Measurements from ENCODE around the gene TMX3.

DNA sequence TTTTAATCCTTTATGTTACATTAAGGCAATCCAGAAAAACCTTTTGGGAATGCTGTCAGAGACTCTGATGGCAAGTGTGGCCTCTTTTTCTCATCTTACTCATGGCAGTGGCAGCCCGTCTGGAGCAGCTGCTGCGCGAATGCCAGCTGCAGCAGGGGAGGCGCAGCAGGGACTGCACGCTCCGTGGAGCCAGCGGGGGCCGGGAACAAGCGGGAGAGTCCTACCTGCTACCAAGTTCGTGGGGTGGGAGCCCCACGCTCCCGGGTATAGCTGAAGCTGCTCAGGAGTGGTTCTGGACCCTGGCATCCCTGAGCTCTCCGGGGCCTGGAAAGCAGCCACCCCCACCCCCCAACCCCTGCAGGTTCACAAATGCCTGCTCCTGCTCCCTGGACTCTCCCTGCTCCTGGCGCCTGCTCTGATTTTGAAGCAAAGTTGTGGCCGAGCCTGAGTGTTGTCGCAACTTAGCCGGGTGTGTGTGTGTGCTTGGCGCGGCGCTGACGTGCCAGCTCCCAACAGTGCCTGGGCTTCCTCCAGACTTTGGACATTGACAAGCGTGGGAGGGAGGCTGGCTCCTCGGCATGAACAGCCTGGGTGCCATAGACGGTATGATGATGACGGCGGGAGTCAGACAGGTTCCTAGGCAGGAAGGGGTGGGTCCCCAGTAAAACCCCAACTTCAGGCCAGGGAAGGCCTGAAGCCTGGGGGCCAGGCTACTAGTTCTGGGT, 21.7 kb downstream of the TMX3 start:
- TF ChIP-seq, protein P1, sequence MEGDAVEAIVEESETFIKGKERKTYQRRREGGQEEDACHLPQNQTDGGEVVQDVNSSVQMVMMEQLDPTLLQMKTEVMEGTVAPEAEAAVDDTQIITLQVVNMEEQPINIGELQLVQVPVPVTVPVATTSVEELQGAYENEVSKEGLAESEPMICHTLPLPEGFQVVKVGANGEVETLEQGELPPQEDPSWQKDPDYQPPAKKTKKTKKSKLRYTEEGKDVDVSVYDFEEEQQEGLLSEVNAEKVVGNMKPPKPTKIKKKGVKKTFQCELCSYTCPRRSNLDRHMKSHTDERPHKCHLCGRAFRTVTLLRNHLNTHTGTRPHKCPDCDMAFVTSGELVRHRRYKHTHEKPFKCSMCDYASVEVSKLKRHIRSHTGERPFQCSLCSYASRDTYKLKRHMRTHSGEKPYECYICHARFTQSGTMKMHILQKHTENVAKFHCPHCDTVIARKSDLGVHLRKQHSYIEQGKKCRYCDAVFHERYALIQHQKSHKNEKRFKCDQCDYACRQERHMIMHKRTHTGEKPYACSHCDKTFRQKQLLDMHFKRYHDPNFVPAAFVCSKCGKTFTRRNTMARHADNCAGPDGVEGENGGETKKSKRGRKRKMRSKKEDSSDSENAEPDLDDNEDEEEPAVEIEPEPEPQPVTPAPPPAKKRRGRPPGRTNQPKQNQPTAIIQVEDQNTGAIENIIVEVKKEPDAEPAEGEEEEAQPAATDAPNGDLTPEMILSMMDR (IDR thresholded peaks at IDR 0.05): no peak
- TF ChIP-seq POLR2A (IDR thresholded peaks at IDR 0.05): no peak

Data from testis (tissue), 2 donors.